HG03175 (cell line): Measurements from ENCODE around the gene FGD2.

Source experiments
- ATAC-seq: cut with Tn5 transposase; IDR thresholded peaks from one replicate; pipeline ENCODE4 v1.9.1; 2021; ENCODE audit warnings: mild to moderate bottlenecking, moderate library complexity; ENCODE audit not compliant: unreplicated experiment

Gene FGD2

DNA sequence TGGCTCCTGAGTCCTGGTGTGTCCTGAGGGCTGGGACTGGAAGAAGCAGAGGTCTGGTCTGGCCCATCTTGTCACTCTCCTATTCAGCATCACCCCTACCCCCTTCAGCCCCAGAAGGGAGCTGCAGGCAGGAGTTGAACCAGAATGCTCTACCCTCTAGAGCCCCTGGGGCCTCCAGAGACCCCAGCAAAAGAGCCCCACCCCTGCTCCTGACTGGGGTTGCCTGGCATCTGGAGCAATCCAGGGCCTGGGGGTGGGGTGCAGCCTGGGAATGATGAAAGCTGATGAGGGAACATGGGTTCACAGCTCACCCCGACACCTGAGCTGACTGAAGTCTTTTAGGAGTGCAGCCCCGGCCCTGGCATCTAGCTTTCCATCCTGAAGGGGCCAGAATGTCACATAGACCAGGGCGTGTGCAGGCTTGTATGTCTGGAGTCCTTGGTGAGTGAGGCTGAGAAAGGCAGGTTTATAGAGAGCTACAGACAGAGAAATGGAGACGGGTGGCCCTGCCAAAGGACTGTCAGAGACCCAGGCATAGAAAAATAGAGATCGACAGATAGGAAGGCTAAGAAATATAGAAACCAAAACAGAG lies 12.2 kb downstream of the FGD2 start:
- ATAC-seq = no peak

DNA sequence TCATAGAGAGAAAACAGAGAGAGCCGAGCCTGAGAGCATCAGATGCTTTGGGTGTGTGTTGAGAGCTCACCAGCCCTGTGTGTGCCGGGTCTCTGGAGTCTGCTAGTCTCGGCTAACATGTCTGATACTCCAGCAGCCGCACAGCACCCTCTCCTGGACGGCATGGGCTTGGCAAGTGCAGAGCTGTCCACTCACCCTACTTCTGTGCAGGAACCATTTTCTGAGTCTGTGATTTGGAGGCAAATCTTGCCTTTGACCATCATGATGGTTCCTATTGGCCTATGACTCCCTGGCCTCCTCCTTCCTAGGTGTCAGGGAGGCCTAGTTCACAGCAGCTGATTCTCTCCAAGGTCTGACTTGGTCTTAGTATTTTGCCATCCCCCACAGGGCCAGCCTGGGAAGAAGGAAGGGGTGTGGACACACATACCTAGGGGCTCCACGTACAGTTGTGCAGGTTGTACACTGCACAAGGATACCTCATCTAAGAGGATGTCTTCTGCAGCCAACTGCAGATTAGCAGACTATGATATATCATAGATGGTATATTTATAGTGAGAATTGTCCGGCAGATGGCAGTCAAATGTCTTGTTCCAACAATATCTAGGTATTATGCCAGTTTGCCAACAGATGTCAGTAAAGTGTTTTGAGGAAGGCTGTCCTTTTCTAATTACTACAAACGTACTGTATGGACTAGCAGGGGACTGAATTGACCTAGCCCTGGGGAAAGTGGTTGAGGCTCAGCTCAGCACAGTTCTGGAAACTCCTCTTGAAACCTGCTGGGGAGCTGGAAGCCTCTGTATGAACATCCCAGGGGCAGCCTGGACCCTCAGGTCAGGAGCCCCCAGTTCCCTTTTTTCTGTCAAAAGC lies 13.0 kb downstream of the FGD2 start:
- ATAC-seq = peak; percentile 92

DNA sequence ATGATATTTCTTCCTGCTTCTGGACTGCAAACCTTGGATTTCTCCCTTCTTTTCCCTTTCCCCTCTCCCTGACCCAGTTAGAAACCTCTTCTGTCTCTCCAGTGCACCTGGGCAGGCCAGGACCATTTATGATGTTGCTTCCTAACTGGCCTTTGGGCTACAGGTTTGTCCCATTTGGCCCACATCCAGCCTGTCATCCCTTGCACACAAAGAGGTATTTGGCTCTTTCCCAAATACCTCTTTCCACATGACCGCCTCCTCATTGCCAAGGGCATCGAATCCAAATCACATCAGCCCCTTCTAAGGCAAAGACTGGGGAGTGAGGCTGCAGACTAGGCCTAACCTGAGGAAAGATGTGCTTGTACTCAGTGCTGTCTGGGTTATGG lies 13.6 kb downstream of the FGD2 start:
- no peak for ATAC-seq

DNA sequence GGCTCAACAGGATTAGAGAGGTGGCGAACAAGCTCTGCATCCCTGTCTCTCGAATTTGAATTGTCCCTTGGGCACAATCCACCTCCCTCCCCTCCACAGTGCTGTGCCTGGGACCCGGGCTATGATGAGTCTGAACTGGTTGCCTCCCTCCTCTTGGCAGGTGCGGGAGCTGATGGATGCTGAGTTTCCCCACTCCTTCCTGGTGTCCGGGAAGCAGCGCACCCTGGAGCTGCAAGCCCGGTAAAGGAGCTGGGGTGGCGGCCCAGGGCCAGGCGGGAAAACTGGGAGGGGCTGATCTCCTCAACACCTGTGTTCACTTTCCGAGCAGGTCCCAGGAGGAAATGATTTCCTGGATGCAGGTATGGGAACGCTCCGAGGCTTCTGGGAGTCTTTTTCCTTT lies 14.9 kb downstream of the FGD2 start:
- ATAC-seq = no peak

DNA sequence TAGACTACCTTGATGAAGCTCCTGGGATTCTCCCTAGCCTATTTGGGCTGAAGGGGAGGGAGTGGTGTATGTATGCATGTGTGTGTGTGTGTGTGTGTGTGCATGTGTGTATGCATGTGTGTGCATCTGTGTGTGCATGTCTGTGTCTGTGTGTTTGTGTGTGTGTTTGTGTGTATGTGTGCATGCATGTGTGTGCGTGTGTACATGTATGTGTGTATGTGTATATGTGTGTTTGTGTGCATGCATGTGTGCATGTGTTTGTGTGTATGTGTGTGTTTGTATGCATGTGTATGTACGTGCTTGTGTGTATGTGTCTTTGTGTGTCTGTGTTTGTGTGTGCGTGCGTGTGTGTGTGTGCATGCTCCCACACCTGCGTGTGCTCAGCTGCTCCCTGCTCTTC lies 15.4 kb downstream of the FGD2 start:
- no peak for ATAC-seq

DNA sequence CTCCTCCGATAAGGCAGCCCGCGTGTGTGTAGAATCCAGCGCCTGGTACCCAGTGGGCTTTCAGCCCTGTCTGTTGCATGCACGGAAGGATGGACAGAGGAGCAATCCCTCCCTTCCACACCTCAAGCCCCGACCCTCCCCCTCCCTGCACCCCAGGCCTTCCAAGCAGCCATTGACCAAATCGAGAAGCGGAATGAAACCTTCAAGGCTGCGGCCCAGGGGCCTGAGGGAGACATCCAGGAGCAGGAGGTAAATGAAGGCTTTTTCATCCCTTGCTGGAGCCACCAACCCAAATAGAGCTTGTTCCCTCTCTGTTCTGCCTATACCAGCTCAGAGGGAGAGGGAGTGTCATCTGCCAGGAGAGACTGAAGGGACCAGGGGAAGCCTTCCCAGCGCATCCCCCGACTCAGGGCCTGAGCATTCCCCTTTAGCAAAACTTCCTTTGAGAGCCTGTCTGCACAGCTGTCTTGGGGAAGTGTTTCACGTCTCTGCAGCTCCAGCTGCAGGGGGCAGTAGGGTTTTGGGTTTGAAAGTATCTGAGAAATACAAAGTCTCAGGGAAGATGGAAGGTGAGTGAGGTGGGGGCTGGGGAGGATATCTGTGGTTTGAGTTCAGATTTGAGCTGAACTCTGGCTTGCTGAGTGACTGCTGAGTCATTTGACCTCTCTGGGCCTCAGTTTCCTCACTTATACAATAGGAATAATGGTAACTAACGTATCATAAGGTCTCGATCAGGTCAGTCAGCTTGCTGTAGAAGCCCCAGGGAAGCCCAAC lies 16.1 kb downstream of the FGD2 start:
- ATAC-seq = no peak

DNA sequence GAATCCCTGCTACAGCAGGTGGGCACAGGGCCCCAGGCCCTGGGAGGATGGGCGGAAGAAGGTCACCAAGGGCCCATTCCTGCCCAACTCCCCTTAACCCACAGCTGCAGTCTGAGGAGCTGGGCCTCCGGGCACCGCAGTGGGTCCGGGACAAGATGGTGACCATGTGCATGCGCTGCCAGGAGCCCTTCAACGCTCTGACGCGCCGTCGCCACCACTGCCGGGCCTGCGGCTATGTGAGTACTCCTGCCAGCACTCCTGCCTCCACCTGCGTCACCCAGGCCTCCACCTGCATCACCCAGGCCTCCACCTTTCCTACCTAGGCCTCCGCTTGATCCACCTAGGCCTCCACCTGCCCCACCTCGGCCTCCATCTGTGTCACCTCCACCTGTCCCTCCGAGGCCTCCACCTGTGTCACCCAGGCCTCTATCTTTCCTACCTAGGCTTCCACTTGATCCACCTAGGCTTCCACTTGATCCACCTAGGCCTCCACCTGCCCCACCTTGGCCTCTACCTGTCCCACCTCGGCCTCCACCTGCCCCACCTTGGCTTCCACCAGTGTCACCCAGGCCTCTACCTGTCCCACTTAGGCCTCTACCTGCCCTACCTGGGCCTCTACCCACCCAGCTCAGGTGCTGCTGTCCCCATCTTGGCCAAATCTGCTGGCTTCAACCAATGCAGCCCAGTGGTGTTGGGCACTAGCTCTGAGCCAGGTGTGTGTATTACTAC lies 16.8 kb downstream of the FGD2 start:
- ATAC-seq = no peak

DNA sequence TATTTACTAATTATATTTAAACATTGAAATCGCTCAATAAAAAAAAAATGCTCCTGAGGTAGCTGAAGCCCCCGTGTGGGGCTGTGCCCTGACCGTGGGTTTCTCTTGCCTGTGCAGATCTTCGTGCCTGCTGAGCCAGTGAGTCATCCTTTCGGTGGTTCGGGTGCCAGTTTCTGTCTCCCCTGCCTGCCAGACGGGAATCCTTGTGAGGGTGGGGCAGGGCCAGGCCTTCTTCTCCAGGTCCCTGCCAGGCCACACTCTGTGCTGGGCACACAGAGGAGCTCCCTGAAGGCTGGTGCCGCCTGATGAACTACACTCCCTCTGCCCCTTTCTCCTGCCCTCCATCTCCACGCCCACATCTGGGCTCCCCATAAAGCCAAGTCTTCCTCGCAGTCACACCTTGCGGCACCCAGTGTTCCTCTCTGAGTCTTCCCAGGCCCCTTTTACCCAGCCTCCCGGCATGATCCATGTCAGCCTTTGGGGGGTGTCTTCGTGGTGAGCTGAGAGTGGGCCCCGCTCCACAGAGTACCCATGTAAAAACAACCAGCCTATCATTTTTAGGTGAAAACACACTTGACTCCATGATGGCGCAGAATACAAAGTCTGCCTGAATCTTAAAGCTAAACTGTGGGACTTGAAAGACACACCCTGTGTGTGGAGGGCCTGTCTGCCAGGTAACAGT lies 19.3 kb downstream of the FGD2 start:
- no peak for ATAC-seq

DNA sequence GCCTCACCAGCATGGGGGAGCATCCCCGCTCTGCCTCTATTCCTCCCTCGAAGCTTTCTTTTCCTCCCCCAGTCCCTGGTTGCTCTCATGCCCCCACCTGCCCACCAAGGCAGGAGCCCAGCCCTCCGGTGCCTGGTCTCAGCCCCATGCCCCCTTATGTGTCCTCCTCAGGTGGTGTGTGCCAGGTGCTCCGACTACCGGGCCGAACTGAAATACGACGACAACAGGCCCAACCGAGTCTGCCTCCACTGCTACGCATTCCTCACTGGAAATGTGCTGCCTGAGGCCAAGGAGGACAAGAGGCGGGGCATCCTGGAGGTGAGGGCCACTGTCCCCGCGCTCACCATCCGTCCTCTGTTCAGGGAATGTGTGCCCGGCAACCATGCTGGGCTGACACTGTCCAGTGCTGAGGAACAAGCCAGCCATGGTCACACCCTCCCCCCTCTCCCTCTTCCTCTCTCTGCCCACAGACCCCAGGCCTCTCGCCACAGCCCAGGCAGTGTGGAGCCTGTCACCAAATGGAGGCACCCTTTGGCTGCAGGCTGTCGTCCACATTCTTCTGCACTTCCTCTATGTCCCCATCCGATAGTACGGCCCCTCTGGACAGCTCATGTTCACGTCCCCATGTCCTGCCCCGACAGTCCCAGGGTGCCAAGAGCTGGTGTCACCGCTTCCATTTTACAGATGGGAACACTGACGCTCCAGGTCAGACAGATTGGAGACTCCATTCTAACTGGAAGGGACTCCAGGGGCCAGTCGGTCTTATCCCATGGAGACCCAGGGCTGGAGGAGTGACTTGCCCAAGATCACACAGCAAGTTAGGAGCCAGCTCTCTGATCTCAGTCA lies 20.4 kb downstream of the FGD2 start:
- no peak for ATAC-seq

DNA sequence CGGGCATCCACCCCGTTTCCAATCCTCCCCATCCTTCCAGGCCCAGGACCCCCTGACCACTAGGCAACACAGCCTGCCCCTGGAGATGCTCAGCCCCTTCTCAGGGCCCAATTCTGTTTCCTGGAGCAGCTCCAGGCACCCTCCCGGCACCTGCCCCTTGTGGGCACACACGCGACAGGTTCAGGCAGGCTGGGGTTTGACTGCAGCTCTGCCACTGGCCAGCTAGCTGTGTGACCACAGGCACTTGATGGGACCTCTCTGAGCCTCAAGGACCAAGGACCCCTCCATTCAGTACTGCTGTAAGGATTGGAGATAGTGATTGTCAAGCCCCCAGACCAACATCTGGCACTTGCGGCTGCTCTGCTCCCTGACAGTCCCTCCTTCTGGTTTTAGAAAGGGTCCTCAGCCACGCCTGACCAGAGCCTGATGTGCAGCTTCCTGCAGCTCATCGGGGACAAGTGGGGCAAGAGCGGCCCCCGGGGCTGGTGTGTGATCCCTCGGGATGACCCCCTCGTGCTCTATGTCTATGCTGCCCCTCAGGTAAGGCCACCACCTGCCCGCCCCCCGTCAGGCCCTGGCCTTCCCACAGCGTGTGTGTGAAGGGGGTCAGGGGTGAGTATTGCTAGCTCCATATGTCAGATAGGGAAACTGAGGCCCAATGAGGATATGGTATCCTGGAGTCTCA lies 21.7 kb downstream of the FGD2 start:
- no peak for ATAC-seq

DNA sequence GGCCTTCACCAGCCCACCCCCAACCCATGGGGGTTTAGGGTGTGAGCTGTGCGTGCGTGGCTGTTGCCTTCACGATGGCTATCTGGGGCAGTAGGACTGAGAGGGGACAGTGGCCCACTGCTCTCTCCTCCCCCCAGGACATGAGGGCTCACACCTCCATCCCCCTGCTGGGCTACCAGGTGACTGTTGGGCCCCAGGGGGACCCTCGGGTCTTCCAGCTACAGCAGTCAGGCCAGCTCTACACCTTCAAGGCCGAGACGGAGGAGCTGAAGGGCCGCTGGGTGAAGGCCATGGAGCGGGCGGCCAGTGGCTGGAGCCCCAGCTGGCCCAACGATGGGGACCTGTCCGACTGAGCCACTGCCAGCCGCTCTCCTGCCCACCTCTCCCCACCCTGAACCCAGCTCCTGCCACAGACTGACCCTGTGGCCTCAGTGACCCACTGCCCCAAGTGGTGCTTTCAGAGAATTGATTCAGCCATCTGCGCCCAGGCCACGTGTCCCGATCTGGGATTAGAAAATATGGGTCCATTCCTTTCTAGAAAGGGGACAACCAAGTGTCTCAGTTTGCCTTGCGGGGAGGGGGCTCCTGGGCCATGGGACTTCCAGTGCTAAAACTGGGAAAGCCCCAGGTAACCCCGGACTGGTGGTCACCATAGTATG lies 22.5 kb downstream of the FGD2 start:
- ATAC-seq = no peak

DNA sequence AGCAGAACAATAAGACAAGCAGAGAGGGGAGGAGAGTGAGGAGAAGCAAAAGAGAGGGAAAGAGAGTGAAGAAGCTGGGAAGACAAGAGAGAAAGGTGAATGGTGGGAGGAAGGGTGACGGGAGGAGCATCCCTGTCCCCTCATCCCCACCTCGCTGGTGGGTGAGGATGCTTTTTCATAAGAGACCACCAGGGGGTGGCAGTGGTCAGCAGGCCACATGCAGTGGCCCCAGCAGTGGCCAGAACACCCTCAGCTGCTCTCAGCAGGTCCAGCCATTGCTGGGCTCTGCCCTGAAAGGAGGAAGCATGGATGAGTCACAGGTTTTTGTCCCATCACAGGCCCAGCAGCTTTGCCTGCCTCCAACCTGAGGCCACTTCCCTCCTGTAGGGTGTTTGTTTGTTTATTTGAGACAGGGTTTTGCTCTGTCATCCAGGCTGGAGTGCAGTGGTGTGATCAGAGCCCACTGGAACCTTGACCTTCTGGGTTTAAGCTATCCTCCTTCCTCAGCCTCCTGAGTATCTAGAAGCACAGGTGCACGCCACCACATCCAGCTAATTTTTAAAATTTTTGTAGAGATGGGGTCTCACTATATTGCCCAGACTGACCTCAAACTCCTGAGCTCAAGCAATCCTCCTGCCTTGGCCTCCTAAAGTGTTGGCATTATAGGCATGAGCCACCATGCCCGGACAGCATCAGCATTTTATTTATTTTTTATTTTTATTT lies 24.0 kb downstream of the FGD2 start:
- no peak for ATAC-seq

DNA sequence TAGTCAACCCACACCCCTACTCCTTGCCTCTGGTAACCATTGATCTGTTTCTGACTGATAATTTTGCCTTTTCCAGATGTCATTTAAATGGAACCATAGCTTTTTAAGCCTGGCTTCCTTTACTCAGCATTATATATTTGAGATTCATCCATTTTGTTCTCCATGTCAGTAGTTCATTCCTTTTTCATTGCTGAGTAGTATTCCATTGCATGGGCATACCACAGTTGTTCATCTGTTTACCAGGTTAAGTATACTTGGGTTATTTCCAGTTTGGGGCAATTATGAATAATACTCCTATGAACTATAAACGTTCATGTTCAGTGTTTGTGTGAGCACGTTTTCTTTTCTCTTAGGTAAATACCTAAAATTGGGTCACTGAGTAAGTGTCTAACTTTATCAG lies 25.1 kb downstream of the FGD2 start:
- no peak for ATAC-seq

DNA sequence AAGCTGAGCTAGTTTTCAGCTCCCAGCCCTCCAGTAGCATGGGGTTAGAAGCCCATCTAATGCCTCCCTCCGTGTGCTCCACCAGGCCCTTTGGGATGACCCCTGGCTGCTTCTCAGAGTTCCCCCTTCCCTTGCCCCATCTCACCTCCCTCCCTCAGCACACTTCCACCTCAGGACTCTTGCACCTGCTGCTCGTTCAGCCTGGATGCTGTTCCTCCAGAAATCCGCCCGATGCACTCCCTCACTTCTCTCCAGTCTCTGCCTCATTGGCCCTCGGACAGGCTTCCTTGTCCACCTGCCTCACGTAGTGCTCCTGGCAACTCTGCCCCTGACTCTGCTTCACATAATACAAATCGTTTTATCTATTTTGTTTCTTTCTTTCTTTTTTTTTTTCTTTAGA lies 26.8 kb downstream of the FGD2 start:
- no peak for ATAC-seq

DNA sequence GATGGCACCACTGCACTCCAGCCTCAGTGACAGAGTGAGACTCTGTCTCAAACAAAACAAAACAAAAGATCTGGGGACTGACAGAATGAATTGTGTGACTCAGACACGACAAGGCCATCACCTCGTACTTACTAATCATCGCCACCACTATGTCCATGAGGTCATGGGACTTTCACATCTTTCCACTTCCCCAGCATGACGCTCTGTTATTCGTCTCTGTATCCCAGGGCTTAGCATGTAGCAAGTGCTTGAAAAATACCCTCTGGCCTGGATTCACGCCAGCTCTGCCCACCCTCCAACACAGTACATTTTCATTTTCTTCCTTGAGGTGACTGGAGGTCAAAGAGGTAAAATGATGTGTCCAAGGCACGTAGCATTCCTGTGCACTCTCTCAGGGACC lies 27.8 kb downstream of the FGD2 start:
- no peak for ATAC-seq

DNA sequence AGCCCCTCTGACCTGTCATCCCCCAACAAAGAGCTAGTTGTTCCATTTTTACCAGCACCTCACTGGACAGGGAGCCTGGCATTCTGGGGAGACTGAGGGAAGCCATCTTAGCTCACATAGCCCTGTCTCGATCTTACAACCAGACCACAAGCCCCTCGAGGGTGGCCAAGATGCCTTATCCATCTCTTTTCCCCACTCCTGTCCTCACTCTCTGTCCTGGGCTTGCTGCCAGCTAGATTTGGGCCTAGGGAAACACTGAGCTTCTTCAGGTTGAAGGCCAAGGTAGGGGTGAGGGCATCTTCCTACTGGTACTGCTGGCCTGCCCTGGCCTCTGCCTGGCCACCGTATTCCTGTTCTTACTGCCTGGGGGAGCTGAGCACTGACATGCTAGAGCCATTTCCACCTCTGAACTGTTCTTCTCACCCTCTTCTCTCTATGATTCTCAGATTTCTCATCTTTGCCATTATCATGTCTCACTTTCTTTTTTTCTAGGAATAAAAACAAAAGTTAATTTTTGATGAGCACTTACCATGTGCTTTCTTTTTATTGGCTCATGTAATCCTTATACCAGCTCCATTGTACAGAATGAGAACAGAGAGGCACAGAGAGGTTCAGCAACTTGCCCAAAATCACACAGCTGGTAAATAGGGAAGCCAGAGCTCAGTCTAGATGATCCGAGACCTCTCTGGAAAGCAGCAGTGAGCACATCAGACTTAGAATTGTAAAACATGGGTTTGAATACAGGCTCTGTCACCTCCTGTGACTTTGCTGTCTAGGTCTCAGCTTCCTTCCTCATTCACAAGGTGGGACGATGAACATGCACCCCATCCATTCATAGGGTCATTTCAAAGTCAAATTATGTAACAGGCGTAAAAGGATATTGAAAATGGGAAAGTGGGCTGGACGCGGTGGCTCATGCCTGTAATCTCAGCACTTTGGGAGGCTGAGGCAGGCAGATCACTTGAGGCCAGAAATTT lies 28.7 kb downstream of the FGD2 start:
- no peak for ATAC-seq

DNA sequence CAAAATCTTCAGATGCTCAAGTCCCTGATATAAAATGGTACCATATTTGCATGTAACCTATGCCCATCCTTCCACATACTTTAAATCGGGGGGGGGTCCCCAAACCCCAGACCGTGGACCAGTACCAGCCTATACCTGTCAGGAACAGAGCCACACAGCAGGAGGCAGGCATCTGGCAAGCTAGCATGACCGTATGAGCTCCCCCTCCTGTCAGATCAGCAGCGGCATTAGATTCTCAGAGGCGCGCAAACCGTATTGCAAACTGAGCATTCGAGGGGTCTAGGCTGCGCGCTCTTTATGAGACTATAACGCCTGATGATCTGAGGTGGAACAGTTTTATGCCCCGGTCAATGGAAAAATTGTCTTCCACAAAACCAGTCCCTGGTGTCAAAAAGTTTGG lies 30.7 kb downstream of the FGD2 start:
- no peak for ATAC-seq
